GM20431 (cell line): Measurements from ENCODE around the gene LMCD1.

ENCODE experiments used
- in situ Hi-C: fragments of 300-500 bp; cut with MseI, MboI; formaldehyde crosslinking; loops from one replicate; pipeline ENCODE4 v1.15.0; 2020; ENCODE audit warnings: low sequenced_read_pairs; ENCODE audit not compliant: unreplicated experiment

Gene LMCD1

GRCh38 chr3:8482960-8483665 is 18.5 kb upstream of the LMCD1 start:
- in situ Hi-C loops = no loop called here

DNA sequence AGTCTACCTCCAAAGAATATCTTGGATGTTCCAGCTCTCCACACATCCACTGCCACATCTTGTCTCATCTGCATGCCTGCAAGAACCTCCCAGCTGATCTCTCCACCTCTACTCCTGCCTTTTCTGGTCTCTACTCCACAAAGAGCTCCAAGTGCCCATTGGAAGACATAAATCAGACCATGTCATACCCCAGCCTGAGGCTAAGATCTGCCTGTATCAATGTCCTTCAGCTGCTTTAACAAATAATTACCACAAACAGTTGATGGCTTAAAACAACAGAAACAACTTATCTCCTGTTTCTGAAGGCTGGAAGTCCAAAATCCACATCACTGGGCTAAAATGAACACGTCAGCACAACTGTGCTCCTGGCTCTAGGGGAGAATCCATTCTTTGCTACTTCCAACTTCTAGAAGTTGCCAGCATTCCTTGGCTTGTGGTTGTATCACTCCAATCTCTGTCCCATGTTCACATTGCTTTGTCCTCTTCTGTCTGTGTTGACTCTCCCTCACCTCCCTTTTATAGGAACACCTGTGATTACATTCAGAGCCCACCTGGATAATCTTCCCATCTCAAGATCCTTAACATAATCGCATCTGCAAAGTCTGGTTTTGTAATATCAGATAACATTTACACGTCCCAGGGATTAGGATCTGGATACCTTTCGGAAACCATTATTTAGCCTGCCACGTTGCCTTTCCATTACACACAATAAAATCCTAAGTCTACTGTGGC is 17.0 kb upstream of the LMCD1 start:
- in situ Hi-C loops = no loop called here

DNA sequence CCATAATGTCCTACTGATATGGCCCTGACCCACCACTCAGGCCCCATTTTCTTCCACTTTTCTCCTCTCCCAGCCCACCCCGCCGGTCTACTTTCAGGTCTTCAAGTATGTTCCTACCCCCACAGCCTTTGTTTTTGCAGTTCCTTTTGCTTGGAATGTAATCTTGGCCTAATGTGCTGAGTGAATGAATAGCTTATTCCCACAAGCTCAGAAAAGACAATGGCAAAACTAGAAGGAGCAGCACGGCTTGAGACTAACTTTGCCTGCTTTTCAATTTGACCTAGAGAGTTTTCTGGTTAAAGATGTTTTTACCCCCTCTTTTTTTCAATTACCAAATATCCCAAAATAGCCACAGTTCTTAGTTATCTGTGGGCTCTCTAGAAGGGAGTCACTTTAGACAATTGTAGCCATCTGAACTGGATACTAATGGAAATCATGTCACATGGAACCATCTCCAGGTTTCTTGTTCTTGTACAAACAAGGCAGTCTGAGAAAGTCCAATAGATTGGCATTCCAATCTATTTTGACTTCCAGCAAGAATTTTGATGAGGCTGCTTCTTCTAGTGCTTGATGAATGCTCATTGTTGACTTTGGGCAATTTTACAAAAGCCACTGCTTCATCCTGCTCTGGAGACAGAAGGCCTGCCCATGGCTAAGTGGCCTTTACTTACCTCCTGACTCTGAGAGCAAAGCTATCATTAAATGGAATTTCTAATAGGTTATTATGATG is 16.3 kb upstream of the LMCD1 start:
- in situ Hi-C loops = no loop called here

- in situ Hi-C loops = no loop called here
Observed at GRCh38 chr3:8485943-8486342, 15.7 kb upstream of the LMCD1 start.

DNA sequence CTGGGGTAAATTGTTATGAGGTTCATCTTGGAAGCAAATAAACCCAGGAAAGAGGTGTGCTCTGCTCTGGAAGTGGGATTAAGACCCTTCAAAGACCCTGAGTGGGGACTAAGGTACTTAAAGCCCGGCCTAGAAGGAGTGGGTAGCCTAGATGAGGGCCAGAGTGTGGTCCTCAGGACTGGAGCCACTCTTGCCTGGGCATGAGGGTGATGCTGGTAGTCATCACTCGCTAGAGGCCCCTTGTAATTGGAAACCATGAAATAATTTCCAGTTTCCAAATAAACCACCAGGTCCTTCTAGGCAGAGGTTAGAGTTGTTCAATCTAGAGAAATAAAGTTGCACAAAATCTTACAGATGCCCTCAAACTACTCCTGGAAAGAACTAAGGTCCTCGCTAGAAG is 15.2 kb upstream of the LMCD1 start:
- in situ Hi-C loops = no loop called here

GRCh38 chr3:8486936-8487335 is 14.7 kb upstream of the LMCD1 start:
- in situ Hi-C loops = no loop called here

DNA sequence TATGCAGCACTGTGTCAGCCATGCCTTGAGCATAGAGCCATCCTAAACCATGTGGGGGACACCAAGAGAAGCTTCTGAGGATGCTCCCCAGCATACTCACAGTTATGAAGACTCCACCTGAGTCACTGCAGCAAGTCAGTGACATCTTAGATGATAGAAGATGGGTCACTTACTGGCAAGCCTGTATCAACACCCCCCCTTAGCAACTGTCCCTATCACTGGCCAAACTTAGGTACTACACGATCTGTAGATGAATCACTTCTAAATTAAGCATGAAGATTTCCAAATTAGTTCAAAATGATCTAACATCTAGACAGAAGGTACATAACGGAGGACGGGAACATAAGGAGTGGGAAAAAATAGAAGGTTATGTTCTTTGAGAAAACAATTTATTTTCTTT is 13.2 kb upstream of the LMCD1 start:
- in situ Hi-C loops = no loop called here

GRCh38 chr3:8488877-8489276 is 12.7 kb upstream of the LMCD1 start:
- in situ Hi-C loops = no loop called here

DNA sequence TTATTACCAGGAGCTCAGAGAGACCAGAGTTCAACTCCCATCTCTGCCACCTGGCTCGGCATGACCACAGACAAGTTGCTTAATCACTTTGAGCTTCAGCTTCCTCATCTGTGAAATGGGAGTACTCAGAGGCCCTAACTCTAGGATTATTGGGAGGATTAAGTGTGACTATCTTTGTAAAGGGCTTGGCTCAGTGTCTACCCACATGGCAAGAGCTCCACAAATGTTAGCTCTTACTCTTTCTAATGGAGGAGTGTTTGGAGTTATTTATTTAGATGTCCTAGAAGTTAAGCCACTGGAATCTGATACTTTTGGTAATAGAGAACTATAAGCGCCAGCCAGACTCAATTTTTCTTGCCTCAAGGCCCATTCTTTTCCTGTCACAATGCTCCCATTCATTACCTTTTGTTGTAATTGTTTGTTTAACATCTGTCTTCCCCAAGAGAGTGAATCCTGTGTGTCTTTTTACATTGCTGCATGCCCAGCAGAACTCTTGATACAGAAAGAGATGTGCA is 12.3 kb upstream of the LMCD1 start:
- in situ Hi-C loops = no loop called here

GRCh38 chr3:8490079-8490552 is 11.5 kb upstream of the LMCD1 start:
- in situ Hi-C loops = no loop called here

- in situ Hi-C loops = no loop called here
Observed at GRCh38 chr3:8491271-8492144, 10.1 kb upstream of the LMCD1 start.

DNA sequence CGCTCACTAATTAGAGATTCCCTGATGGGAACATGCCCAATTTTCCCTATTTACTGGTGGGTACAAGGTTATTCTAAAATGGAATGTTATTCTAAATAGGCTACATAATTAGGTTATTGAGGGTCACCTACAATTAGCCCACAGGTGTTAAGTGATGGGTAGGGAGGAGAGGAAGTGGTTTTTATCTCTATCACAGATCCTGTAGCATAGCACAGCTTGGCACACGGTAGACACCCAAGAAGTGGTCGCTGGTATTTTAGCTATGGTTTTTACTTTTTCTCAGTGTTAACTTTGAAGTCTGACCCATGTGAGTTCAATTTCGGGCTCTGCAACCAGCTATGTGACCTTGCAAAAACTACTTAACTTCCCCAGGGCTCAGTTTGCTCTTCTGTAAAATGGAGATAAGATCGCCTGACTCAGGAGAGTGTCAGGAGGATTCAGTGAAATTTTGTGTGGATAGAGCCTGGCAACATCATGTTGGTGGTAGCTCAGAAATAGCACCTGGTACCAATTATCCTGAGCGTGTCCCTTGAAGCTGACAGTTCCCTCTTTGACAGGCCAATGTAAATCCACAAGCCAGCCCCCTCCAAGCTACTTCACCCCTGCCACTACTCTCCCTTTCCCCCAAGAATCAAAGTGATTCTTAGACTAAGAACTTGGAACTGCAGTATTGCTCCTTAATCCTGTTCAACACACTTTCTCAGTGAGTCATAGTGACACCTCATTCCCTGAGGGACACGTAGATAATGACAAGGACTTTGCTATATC is 8.7 kb upstream of the LMCD1 start:
- in situ Hi-C loops = no loop called here

DNA sequence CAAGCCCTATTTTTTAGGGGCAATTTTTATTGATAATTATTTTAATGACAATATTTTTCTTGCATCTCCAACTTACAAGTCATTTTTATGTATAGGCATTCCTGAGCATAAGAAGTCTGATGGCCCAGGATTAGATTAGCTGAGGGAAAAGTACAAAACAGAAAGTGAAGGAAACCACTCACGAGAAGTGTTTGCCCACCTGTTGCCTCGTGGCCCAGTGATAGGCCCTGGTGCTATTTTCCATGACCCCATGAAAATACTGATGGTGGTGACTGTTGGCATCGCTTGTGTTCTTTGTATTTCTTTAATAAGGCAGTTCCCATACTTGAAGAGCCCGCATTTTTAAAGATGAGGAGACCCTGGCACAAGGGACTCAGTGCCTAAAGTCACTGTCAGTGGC is 7.9 kb upstream of the LMCD1 start:
- in situ Hi-C loops = no loop called here

DNA sequence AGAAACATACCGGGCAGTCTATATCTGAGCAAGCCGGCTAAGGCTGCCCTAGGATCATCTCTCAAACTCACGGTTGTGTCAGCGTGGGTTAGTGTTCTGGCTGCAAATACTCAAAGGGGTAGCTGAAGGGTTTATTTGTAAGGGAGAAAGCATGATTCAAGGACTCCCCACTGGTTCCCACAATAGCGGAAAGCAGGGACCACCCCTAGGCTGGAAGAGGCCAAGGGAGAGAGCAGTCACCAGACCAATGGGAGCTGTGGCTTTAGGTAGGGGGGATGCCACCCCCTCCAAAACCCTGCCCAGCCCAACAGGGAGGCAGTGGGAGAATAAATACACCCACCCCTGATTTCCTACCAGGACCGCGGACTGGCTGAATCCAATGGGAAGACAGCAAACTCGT is 7.3 kb upstream of the LMCD1 start:
- in situ Hi-C loops = no loop called here

- in situ Hi-C loops = no loop called here
Observed at GRCh38 chr3:8497582-8497981, 4.0 kb upstream of the LMCD1 start.

- in situ Hi-C loops = no loop called here
Observed at GRCh38 chr3:8499181-8499611, 2.4 kb upstream of the LMCD1 start.

GRCh38 chr3:8500319-8500988 is 1.2 kb upstream of the LMCD1 start:
- in situ Hi-C loops = no loop called here

DNA sequence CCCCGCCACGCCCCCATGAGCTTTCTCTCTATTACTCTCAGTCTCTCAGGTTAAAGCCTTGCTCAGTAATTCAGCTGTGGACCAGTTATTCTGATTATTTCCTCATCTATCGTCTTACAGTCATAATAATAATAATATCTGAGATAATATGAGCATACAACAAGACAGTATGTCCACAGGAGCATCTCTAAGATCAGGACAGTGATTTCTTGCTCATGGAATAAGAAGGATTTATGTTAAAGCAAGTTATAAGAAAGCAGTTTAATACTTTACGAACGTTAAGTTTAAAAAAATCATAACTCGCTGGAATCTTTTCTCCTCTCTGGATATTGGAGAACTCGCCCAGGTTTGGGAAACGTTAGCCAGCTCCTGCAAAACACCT is 643 bp upstream of the LMCD1 start:
- in situ Hi-C loops = no loop called here

DNA sequence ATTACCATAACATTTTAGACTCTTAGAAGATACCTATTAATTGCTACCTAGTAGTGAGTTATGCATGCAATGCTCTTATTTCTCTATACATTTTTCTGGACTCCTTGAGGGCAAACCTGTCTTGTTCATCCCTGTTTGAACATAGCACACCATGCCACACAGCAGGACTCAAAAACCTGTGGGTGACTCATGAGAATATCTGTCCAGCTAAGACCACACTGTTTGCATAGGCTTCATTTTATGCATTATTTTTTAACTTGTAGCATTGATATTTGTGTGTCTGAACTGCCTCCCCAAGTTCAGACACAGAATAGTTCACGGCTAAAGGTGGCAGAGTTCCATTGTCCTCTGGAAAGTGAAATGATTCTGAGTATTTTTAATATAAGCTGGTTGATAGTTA is 1.8 kb downstream of the LMCD1 start:
- in situ Hi-C loops = no loop called here
